DMS114 treated with DMSO at 0.1 percent for 48 hours (cell line): Measurements from ENCODE around the gene CD27.
"Not testable (repeated sequence)": the region's sequence is repeated elsewhere in the genome, so short reads cannot be mapped to it uniquely, and the experiment has no call there.

ENCODE experiments used
- DNase-seq: peaks from one replicate; lab custom pipeline; 2025; ENCODE audit not compliant: unreplicated experiment; lab: John Stamatoyannopoulos, UW

The CD27 gene

DNA sequence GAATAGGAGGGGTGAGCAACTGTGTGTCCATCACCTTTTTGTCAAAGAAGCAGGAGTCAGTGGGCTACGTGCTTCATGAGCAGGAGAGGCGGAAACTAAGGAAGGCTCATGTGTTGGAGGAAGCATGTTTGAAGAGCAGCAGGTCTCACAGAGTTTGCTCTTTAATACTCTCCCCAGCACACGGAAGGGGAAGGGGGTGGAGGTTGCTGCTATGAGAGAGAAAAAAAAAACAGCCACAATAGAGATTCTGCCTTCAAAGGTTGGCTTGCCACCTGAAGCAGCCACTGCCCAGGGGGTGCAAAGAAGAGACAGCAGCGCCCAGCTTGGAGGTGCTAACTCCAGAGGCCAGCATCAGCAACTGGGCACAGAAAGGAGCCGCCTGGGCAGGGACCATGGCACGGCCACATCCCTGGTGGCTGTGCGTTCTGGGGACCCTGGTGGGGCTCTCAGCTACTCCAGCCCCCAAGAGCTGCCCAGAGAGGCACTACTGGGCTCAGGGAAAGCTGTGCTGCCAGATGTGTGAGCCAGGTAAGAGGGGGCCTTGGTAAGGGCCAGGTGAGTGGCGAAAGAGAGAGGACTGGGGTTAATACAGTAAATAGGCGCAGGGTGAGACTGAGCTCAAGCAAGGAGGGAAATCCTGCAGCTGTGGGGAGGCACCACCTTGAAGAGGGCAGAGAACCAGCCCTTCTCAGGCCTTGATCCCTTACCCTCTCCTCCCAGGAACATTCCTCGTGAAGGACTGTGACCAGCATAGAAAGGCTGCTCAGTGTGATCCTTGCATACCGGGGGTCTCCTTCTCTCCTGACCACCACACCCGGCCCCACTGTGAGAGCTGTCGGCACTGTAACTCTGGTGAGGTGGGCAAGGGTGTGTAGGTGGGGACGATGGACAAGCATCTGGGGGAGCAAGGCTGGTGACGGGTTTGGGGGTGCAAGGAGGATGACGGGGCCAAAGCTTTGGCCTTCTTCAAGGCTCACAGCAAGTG, at the start of gene CD27:
CD27 (plus strand) TSS at position 252 of the 985 bp plus-strand sequence; CDS start at position 393, 141 bp downstream.
- DNase-seq: no peak

GRCh38 chr12:6396031-6396430, 48.7 kb upstream of the CD27 start:
- DNase-seq: no peak

DNA sequence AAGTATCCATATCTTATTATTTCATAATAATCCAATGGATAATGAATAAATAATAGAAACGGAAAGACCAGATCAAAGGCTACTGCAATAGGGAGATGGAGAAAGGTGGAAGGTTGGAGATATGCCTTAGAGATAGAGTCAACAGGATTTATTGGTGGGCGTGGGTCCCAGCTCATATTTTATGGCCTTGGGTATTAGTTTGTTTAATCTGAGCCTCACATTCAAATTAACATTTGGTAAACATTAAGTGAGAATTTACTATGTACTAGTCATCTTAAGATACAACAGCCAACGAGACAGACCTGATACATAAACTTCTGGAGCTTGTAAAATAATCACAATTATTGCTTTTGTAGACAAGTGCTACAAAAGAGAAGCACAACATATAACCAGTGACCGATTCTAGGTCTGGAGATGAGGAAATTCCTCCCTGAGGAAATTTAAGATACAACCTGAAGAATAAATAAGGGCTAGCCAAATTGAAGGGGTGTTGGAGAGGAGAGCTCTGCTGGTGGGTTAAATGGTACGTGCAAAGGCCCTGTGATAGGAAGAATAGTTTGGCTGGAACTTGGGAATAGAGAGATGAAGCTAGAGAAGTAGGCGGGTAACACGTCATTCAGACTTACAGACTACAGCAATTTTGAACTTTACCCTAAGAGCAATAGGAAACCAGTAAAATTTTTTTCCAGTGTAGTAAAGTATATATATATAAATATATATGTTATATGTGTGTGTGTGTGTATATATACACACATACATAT, 44.7 kb upstream of the CD27 start:
- no peak for DNase-seq

- DNase-seq: no peak
Measured at GRCh38 chr12:6404390-6404789, 40.4 kb upstream of the CD27 start.

DNA sequence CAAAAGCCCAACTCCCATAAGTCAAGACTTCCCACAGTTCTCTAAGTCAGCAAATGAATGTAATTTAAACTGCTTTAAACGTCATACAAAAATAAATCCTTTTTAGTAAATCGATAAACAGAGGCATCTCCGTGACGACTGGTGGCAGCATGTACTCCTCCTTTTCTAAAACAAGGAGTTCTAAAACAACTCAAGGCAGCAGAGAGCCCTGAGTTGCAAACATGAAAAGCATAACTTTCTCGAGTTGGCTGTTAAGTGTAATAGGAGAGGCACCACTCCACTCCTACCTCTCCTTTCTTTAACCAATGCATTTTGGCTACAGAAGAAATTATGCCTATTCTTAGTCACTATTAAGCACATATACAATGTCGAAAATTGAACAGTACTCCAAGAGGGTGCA, 38.8 kb upstream of the CD27 start:
- DNase-seq: no peak

DNA sequence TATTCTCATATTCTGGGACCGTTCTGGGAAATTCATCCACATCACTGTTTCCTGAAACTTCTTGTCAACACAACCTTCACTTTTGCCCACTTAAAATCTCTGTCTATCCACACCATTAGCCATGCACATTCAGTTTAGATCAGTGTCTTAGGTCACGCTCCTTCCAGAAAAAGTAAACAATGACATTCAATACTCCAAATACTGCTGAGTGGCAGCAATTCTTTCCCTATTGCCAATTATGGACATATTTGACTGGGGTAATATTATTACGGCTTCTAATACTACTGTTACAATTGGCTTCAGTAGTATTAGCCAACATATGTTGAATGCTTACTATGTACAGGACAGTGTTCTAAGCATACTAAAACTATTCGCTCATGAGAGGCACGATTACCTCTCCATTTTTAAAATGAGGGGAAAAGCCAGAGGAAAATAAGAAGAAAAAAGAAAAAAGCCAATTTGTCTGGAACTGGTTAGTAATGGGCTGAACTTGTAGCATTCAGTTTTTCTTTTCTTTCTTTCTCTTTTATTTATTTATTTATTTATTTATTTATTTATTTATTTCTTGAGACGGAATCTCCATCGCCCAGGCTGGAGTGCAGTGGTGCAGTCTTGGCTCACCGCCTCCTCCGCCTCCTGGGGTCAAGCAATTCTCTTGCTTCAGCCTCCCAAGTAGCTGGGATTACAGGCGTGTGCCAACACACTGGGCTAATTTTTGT, 37.4 kb upstream of the CD27 start:
- no peak for DNase-seq

DNA sequence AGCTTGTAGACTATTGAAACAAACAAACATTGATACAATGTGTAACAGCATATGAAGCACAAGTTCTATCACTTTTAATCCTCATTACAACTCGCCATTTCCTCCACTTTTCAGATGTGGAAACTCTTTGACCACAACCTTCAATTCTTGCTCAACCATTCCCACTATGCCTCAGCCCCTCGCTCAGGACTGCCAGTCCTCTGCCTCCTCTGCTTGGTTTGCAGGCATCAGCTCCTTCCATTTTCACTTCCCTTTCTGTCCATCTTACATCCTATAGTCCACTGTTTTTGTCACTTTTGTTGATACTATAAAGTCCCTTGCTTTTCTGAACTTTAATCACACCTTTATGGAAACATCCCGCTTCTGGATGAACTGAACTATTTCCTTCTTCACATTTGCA, 28.2 kb upstream of the CD27 start:
- DNase-seq: no peak

DNA sequence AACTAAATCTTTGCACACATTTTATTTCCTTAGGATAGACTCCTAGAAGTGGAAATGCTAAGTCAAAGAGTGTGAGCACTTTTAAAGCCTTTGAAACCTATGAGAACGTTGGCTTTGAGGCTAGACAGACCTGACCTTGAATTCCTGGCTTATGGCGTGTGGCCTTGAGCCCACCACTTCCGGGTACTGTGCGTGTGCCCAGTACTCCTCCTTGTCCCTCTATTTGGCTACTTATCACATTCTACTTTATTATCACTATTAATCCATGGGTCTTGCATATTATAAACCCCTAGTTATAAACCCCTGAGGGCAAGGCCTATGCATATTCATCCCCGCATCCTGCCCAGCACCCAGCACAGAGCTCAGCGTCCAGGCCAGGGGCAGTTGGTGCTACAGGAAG, 26.0 kb upstream of the CD27 start:
- DNase-seq: no peak

- DNase-seq: no peak
Measured at GRCh38 chr12:6420364-6420763, 24.4 kb upstream of the CD27 start.

DNA sequence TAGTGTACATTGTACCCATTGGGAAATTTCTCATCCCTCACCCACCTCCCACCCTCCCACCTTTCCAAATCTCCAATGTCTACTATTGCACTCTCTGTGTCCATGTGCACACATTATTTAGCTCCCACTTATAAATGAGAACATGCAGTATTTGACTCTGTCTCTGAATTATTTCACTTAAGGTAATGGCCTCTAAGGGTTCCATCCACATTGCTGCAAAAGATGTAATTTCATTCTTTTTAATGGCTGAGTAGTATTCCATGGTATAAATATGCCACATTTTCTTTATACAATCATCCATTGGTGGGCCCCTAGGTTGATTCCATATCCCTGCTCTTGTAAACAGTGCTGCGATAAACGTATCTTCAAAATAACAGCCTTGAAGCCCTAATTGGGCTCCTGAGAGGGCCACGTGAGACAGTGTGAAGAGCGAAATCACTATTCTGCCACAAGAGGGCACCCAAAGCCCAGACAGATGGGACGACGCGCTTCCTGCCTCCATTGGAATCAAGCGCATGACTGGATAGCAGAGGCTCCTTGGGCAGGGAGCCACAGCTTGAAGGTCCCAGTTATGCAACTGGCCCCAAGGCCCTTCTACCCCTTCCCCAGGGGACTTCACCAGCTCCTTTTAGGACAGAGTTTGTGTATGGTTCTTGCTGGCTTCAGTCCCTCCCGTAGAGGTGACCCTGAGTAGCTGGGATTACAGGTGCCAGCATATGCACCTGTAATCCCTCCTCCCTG, 21.3 kb upstream of the CD27 start:
- DNase-seq: peak; percentile 85

DNA sequence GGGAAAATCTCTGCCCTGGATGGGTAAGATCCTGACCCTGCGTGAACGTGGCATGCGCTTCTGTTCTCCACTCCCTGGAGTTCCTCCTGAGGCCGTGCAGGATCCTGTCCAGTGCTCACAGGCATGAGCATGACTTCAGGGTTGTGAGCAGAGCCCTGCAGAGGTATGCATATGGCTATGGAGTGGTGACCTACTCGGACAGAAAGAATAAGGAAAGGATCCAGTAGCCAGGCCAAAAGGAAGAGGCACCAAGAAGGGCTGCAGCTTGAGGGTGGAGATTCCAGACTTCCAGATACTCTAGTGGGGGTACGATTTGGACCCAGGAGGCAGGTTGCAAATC, 20.8 kb upstream of the CD27 start:
- DNase-seq: no peak

- DNase-seq: no peak
Measured at GRCh38 chr12:6424866-6425265, 19.9 kb upstream of the CD27 start.

- DNase-seq: no peak
Measured at GRCh38 chr12:6425590-6426531, 18.9 kb upstream of the CD27 start.

- DNase-seq: no peak
Measured at GRCh38 chr12:6426882-6427671, 17.7 kb upstream of the CD27 start.

GRCh38 chr12:6427796-6428195, 17.0 kb upstream of the CD27 start:
- DNase-seq: not testable (repeated sequence)

- no peak for DNase-seq
Measured at GRCh38 chr12:6428326-6428725, 16.4 kb upstream of the CD27 start.

GRCh38 chr12:6430124-6430989, 14.4 kb upstream of the CD27 start:
- DNase-seq: no peak

DNA sequence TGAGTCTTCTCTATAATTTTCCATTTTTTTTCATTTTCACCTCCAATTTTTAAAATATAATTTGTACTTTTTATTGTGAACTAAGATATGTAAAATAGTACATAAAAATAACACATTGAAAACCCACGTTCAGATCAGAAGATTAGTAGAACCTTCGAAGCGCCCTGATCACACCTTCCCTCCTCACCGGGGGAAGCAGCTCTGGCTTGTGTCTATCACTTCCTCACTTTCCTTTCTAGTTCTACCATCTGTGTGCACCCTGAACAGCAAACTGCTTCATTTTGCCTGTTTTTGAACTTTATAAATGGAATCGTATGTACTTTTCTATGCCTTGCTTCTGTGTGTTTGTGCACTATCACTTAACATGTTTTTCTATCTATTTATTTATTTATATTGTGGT, 11.8 kb upstream of the CD27 start:
- no peak for DNase-seq
